ENCODE data around the gene PIP4K2A. TPM values are rescaled to one million over a fixed set of nuclear protein-coding genes. Genes with fewer than 3 reads are reported as not detected.

PIP4K2A gene
- total and polyA plus RNA-seq, 2 of the 13 experiments (the other 11 are each of a cell fraction or from before 2014, with no cell fraction given) = 9.1 to 22.6 TPM

GRCh38 chr10:22542773-22543172 lies 171.6 kb downstream of the PIP4K2A start (continued):
- TF ChIP-seq HNF4G (IDR thresholded peaks at IDR 0.05; ENCODE audit: borderline replicate concordance, low read depth, low read length) (0 out of 2 replicates have a peak, but pooled peaks have one; percentile 13), HNF4G (CRISPR knock-in tag; IDR thresholded peaks at IDR 0.05; ENCODE audit: borderline replicate concordance, low read depth) (no peak), ZMYM2 (CRISPR knock-in tag; IDR thresholded peaks at IDR 0.05) (0 out of 2 replicates have a peak, but pooled peaks have one; percentile 37), ZMYM4 (CRISPR knock-in tag; IDR thresholded peaks at IDR 0.05) (peak; percentile 49)

GRCh38 chr10:22541900-22542299 lies 172.5 kb downstream of the PIP4K2A start:
- DNase-seq (ENCODE audit: low spot score) (no peak), ATAC-seq (no peak), FAIRE-seq (no peak)
- peaks cover 13% of the 10 kb centered on the region for H3K4me1 ChIP-seq (ENCODE audit: insufficient read depth, low read length)
- BruUV-seq (replicated peaks) = no TSS peak
- no peak for TF ChIP-seq FOXA1 (IDR thresholded peaks at IDR 0.05)
- no peak for TF ChIP-seq FOXA1 (CRISPR knock-in tag; IDR thresholded peaks at IDR 0.05)
- WGBS (ENCODE audit: low lambda C conversion rate) = 96% methylated on average over 10 of the region's 10 CpGs
- H3K9ac ChIP-seq (ENCODE audit: insufficient read depth, low read depth, low read length) = no peak overlapping the region
- no peak overlapping the region for H2AFZ ChIP-seq (ENCODE audit: low read length)
- H3K36me3 ChIP-seq (replicated peaks in 1 of 2; ENCODE audit: control insufficient read depth in 1 of 2, insufficient read depth in 2 of 2, low read length in 2 of 2) = peaks cover 12 to 34% of the 10 kb centered on the region in 2 experiments; a peak in 4 of 5 replicates
- H4K20me1 ChIP-seq (ENCODE audit: insufficient read depth, low read length) = no peaks in the 10 kb centered on the region
- no peaks in the 10 kb centered on the region for H3K9me3 ChIP-seq (ENCODE audit: low read length)
- in situ Hi-C loops (cut with HindIII; ENCODE audit: extremely low pct_ligation_motif_present, low pct_unique_long_range_greater_than_20kb) (no loop called here), intact Hi-C loops (cut with micrococcal nuclease; ENCODE audit: unreplicated experiment) (no loop called here)
- CTCF ChIA-PET (ENCODE audit: low intra/inter-chr PET ratio, low total read pairs) = no interaction called here
- POLR2A ChIA-PET = no interaction called here
- no peaks in the 10 kb centered on the region for H3K79me2 ChIP-seq (ENCODE audit: insufficient read depth, low read length)
- no peaks in the 10 kb centered on the region for H3K27me3 ChIP-seq (ENCODE audit: control insufficient read depth in 1 of 2, insufficient read depth in 2 of 2, low read length in 2 of 2)
- no peak overlapping the region for H3K4me2 ChIP-seq (ENCODE audit: low read depth, low read length)
- H3K27ac ChIP-seq (ENCODE audit: extremely low read length, insufficient read depth, low read length) = no peak overlapping the region
- H3K4me3 ChIP-seq (replicated peaks in 1 of 3; ENCODE audit: insufficient read depth in 1 of 3, low read depth in 2 of 3, low read length in 3 of 3) = no peak overlapping the region

GRCh38 chr10:22539579-22540298 lies 174.6 kb downstream of the PIP4K2A start:
- Histone ChIP-seq H2AFZ (ENCODE audit: low read length) (no peak overlapping the region), H3K27me3 (ENCODE audit: control insufficient read depth in 1 of 2, insufficient read depth in 2 of 2, low read length in 2 of 2) (no peaks in the 10 kb centered on the region), H3K4me1 (ENCODE audit: insufficient read depth, low read length) (peaks cover 21% of the 10 kb centered on the region), H3K79me2 (ENCODE audit: insufficient read depth, low read length) (no peaks in the 10 kb centered on the region), H3K9me3 (ENCODE audit: low read length) (no peaks in the 10 kb centered on the region), H3K36me3 (replicated peaks in 1 of 2; ENCODE audit: control insufficient read depth in 1 of 2, insufficient read depth in 2 of 2, low read length in 2 of 2) (peaks cover 12 to 37% of the 10 kb centered on the region in 2 experiments; a peak in 4 of 5 replicates), H4K20me1 (ENCODE audit: insufficient read depth, low read length) (no peaks in the 10 kb centered on the region), H3K27ac (ENCODE audit: extremely low read length, insufficient read depth, low read length) (no peak overlapping the region), H3K9ac (ENCODE audit: insufficient read depth, low read depth, low read length) (no peak overlapping the region), H3K4me3 (replicated peaks in 1 of 3; ENCODE audit: insufficient read depth in 1 of 3, low read depth in 2 of 3, low read length in 3 of 3) (no peak overlapping the region), H3K4me2 (ENCODE audit: low read depth, low read length) (no peak overlapping the region)
- POLR2A ChIA-PET = no interaction called here
- in situ Hi-C loops (cut with HindIII; ENCODE audit: extremely low pct_ligation_motif_present, low pct_unique_long_range_greater_than_20kb) = no loop called here
- ATAC-seq (no peak), FAIRE-seq (no peak), DNase-seq (ENCODE audit: low spot score) (no peak)
- no TSS peak for BruUV-seq (replicated peaks)
- 97% methylated on average over 11 of the region's 11 CpGs for whole genome bisulfite sequencing (ENCODE audit: low lambda C conversion rate)
- intact Hi-C loops (cut with micrococcal nuclease; ENCODE audit: unreplicated experiment) = loop anchor here (10.0 kb wide), 1 partner anchor 315 kb away; no protein-coding TSS in a partner anchor
- CTCF ChIA-PET (ENCODE audit: low intra/inter-chr PET ratio, low total read pairs) = no interaction called here
- no peak for TF ChIP-seq ZFP41 (CRISPR knock-in tag; IDR thresholded peaks at IDR 0.05; ENCODE audit: borderline replicate concordance)
- TF ChIP-seq TERF1 (CRISPR knock-in tag; IDR thresholded peaks at IDR 0.05) = no peak
- TF ChIP-seq ZMAT5 (CRISPR knock-in tag; IDR thresholded peaks at IDR 0.05; ENCODE audit: borderline replicate concordance, low read depth) = no peak
- no peak for TF ChIP-seq KLF13 (CRISPR knock-in tag; IDR thresholded peaks at IDR 0.05)
- TF ChIP-seq ASH2L (IDR thresholded peaks at IDR 0.05; ENCODE audit: insufficient read length, low read depth, low read length) = no peak
- TF ChIP-seq ZNF562 (CRISPR knock-in tag; IDR thresholded peaks at IDR 0.05; ENCODE audit: borderline replicate concordance) = no peak
- no peak for TF ChIP-seq CENPT (CRISPR knock-in tag; IDR thresholded peaks at IDR 0.05; ENCODE audit: low read depth)
- no peak for TF ChIP-seq MXD4 (CRISPR knock-in tag; IDR thresholded peaks at IDR 0.05)
- no peak for TF ChIP-seq ZNF431 (CRISPR knock-in tag; IDR thresholded peaks at IDR 0.05; ENCODE audit: borderline replicate concordance, low read depth)
- no peak for TF ChIP-seq ZNF777 (CRISPR knock-in tag; IDR thresholded peaks at IDR 0.05)
